ENCODE data around the gene SRP14. TPM values are rescaled to one million over a fixed set of nuclear protein-coding genes. Genes with fewer than 3 reads are reported as not detected.

SRP14 gene
- total and polyA plus RNA-seq, 9 of the 15 experiments (the other 6 are each of a cell fraction or from before 2014, with no cell fraction given): 161 to 1,097 (median 402) TPM

DNA sequence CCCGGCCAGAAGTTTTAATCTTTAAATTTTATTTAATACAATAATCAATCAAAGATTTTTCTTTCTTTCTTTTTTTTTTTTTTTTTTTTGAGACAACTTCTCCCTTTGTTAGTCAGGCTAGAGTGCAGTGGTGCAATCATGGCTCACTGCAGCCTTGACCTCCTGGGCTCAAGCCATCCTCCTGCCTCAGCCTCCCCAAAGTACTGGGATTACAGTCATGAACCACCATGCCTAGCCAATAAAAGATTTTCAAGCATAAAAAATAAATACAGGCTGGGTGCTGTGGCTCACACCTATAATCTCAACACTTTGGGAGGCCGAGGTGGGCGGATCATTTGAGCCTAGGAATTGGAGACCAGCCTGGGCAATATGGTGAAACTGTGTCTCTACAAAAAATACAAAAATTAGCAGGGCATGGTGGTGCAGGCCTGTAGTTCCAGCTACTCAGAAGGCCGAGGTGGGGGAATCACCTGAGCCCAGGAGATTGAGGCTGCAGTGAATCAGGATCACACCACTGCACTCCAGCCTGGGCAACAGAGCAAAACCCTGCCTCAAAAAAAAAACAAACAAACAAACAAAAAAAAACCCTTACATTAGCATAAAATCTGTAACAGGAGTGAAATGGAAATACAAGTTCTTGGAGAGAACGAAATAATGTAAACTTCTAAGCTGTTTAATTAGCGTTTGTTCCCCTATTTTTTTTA is 29.1 kb upstream of the SRP14 start:
- Histone ChIP-seq H3K36me3 (ENCODE audit: control insufficient read depth, insufficient read depth, low read length) (no peaks in the 10 kb centered on the region), H3K4me2 (ENCODE audit: insufficient read depth, low read length) (no peak overlapping the region), H3K4me3 (no peak overlapping the region), H3K27me3 (ENCODE audit: control insufficient read depth in 2 of 2, insufficient read depth in 2 of 2, low read length in 2 of 2) (no peaks in the 10 kb centered on the region), H3K79me2 (ENCODE audit: control insufficient read depth, insufficient read depth, low read length) (no peaks in the 10 kb centered on the region), H3K9me1 (ENCODE audit: control insufficient read depth, insufficient read depth, low read length) (no peaks in the 10 kb centered on the region), H3K9ac (ENCODE audit: insufficient read depth in 1 of 2, low read depth in 2 of 2, low read length in 2 of 2) (no peak overlapping the region), H3K27ac (ENCODE audit: extremely low read depth, low read depth, low read length) (no peak overlapping the region), H2AFZ (ENCODE audit: low read depth, low read length) (no peak overlapping the region), H3K9me3 (replicated peaks; ENCODE audit: control insufficient read depth, insufficient read depth, low read depth, low read length) (no peaks in the 10 kb centered on the region), H4K20me1 (replicated peaks; ENCODE audit: control insufficient read depth, insufficient read depth, low read length) (no peaks in the 10 kb centered on the region), H3K4me1 (replicated peaks in 1 of 2; ENCODE audit: control insufficient read depth in 2 of 2, insufficient read depth in 2 of 2, low read length in 2 of 2) (peaks cover 0 to 16% of the 10 kb centered on the region in 2 experiments; a peak in 2 of 5 replicates)
- TF ChIP-seq ZNF316 (IDR thresholded peaks at IDR 0.05) (0 out of 2 replicates have a peak, but pooled peaks have one; percentile 41), SNRNP70 (optimal IDR thresholded peaks at IDR 0.05; ENCODE audit: low read depth, low read length) (no peak)
- no TSS peak for BruUV-seq (replicated peaks)
- ATAC-seq (no peak), FAIRE-seq (no peak), DNase-seq (ENCODE audit: extremely low read depth in 1 of 4, low spot score in 3 of 4) (no peak)
- 70% methylated on average over 6 of the region's 6 CpGs for WGBS (ENCODE audit: insufficient coverage, low coverage, missing lambda C conversion rate)
- ChIA-PET CTCF (ENCODE audit: low intra/inter-chr PET ratio) (no interaction called here), POLR2A (interaction anchor here (0.6 to 1.1 kb wide), 3 partner anchors 9 to 96 kb away, joined by 3 to 6 read pairs (median 3); no protein-coding TSS in a partner anchor)
- intact Hi-C loops (cut with micrococcal nuclease) (no loop called here), in situ Hi-C loops (cut with MboI) (no loop called here)

GRCh38 chr15:40066589-40066988 is 27.6 kb upstream of the SRP14 start:
- Histone ChIP-seq H2AFZ (ENCODE audit: low read depth, low read length) (no peak overlapping the region), H3K27ac (ENCODE audit: extremely low read depth, low read depth, low read length) (no peak overlapping the region), H3K9ac (ENCODE audit: insufficient read depth in 1 of 2, low read depth in 2 of 2, low read length in 2 of 2) (no peak overlapping the region), H3K4me1 (replicated peaks in 1 of 2; ENCODE audit: control insufficient read depth in 2 of 2, insufficient read depth in 2 of 2, low read length in 2 of 2) (peaks cover 0 to 12% of the 10 kb centered on the region in 2 experiments; a peak in 2 of 5 replicates), H3K9me1 (ENCODE audit: control insufficient read depth, insufficient read depth, low read length) (no peaks in the 10 kb centered on the region), H4K20me1 (replicated peaks; ENCODE audit: control insufficient read depth, insufficient read depth, low read length) (no peaks in the 10 kb centered on the region), H3K27me3 (ENCODE audit: control insufficient read depth in 2 of 2, insufficient read depth in 2 of 2, low read length in 2 of 2) (no peaks in the 10 kb centered on the region), H3K9me3 (replicated peaks; ENCODE audit: control insufficient read depth, insufficient read depth, low read depth, low read length) (no peaks in the 10 kb centered on the region), H3K4me2 (ENCODE audit: insufficient read depth, low read length) (no peak overlapping the region), H3K4me3 (no peak overlapping the region), H3K36me3 (ENCODE audit: control insufficient read depth, insufficient read depth, low read length) (no peaks in the 10 kb centered on the region), H3K79me2 (ENCODE audit: control insufficient read depth, insufficient read depth, low read length) (no peaks in the 10 kb centered on the region)
- 60% methylated on average over 5 of the region's 5 CpGs for WGBS (ENCODE audit: insufficient coverage, low coverage, missing lambda C conversion rate)
- CTCF ChIA-PET (ENCODE audit: low intra/inter-chr PET ratio): no interaction called here
- intact Hi-C loops (cut with micrococcal nuclease) (no loop called here), in situ Hi-C loops (cut with MboI) (no loop called here)
- ATAC-seq (no peak), FAIRE-seq (no peak), DNase-seq (ENCODE audit: extremely low read depth in 1 of 4, low spot score in 3 of 4) (no peak)
- no TSS peak for BruUV-seq (replicated peaks)
- POLR2A ChIA-PET: interaction anchor here (1.0 to 1.1 kb wide), 2 partner anchors 7 to 9 kb away, joined by 3 to 6 read pairs; no protein-coding TSS in a partner anchor
- TF ChIP-seq SIN3B (IDR thresholded peaks at IDR 0.05; ENCODE audit: low read depth) (no peak), MCM5 (IDR thresholded peaks at IDR 0.05; ENCODE audit: low read depth) (no peak)

Measured in K562 (cell line).